Measurements from ENCODE around the gene ASB18. TPM values are rescaled to one million over a fixed set of nuclear protein-coding genes. Genes with fewer than 3 reads are reported as not detected.

Gene ASB18
- total and polyA plus RNA-seq, 2 experiments from 2014 or later, result not detected

DNA sequence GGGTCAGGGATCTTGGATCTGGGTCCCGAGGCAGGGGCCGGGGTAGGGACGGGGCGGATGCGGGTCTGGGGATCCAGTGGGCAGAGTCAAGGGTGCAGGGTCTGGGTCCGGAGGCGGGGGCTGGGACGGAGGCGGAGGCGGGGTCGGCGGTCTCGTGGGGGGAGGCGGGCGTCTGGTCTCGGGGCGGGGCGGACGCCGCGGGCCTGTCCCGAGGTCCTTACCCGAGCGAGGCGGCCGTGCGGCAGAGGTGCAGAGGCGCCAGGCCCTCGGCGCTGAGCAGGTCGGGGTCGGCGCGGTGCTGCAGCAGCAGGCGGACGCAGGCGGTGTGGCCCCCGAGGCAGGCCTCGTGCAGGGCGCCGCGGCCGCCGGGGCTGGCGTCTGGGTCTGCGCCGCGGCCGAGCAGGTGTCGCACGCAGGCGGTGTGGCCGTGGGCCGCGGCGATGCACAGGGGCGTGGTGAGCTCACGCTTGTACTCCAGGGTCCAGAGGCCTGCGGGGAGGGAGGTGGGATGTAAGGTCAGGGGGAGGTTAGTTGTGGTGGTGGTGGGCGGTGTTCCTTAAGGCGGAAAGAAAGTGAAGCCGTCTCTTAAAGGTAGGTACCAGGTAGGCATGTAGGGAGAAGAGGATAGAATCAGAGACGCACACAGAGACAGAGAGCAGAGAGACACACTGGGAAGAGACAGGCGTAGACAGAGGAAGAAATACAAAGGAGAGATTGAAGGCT, 26.6 kb downstream of the ASB18 start (continued):
- TF ChIP-seq, protein P1, sequence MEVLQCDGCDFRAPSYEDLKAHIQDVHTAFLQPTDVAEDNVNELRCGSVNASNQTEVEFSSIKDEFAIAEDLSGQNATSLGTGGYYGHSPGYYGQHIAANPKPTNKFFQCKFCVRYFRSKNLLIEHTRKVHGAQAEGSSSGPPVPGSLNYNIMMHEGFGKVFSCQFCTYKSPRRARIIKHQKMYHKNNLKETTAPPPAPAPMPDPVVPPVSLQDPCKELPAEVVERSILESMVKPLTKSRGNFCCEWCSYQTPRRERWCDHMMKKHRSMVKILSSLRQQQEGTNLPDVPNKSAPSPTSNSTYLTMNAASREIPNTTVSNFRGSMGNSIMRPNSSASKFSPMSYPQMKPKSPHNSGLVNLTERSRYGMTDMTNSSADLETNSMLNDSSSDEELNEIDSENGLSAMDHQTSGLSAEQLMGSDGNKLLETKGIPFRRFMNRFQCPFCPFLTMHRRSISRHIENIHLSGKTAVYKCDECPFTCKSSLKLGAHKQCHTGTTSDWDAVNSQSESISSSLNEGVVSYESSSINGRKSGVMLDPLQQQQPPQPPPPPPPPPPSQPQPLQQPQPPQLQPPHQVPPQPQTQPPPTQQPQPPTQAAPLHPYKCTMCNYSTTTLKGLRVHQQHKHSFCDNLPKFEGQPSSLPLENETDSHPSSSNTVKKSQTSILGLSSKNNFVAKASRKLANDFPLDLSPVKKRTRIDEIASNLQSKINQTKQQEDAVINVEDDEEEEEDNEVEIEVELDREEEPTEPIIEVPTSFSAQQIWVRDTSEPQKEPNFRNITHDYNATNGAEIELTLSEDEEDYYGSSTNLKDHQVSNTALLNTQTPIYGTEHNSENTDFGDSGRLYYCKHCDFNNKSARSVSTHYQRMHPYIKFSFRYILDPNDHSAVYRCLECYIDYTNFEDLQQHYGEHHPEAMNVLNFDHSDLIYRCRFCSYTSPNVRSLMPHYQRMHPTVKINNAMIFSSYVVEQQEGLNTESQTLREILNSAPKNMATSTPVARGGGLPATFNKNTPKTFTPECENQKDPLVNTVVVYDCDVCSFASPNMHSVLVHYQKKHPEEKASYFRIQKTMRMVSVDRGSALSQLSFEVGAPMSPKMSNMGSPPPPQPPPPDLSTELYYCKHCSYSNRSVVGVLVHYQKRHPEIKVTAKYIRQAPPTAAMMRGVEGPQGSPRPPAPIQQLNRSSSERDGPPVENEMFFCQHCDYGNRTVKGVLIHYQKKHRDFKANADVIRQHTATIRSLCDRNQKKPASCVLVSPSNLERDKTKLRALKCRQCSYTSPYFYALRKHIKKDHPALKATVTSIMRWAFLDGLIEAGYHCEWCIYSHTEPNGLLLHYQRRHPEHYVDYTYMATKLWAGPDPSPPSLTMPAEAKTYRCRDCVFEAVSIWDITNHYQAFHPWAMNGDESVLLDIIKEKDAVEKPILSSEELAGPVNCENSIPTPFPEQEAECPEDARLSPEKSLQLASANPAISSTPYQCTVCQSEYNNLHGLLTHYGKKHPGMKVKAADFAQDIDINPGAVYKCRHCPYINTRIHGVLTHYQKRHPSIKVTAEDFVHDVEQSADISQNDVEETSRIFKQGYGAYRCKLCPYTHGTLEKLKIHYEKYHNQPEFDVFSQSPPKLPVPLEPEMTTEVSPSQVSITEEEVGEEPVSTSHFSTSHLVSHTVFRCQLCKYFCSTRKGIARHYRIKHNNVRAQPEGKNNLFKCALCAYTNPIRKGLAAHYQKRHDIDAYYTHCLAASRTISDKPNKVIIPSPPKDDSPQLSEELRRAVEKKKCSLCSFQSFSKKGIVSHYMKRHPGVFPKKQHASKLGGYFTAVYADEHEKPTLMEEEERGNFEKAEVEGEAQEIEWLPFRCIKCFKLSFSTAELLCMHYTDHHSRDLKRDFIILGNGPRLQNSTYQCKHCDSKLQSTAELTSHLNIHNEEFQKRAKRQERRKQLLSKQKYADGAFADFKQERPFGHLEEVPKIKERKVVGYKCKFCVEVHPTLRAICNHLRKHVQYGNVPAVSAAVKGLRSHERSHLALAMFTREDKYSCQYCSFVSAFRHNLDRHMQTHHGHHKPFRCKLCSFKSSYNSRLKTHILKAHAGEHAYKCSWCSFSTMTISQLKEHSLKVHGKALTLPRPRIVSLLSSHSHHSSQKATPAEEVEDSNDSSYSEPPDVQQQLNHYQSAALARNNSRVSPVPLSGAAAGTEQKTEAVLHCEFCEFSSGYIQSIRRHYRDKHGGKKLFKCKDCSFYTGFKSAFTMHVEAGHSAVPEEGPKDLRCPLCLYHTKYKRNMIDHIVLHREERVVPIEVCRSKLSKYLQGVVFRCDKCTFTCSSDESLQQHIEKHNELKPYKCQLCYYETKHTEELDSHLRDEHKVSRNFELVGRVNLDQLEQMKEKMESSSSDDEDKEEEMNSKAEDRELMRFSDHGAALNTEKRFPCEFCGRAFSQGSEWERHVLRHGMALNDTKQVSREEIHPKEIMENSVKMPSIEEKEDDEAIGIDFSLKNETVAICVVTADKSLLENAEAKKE (CRISPR knock-in tag; IDR thresholded peaks at IDR 0.05), result no peak

- Histone ChIP-seq H3K79me2 (replicated peaks; ENCODE audit: insufficient read depth) (no peaks in the 10 kb centered on the region), H4K20me1 (replicated peaks; ENCODE audit: insufficient read depth) (0 out of 2 replicates have a peak, but pooled peaks cover 4% of the 10 kb centered on the region), H3K9me2 (ENCODE audit: insufficient read depth) (no peaks in the 10 kb centered on the region; the same call in 1 of the 2 replicates), H3K4me3 (peak overlapping the region; percentile 63), H3F3A (replicated peaks; ENCODE audit: low read depth) (no peaks in the 10 kb centered on the region; the same call in 1 of the 2 replicates), H2AFZ (peak overlapping the region; percentile 93), H3K4me1 (ENCODE audit: insufficient read depth) (peaks cover 33% of the 10 kb centered on the region), H3K36me3 (ENCODE audit: insufficient read depth) (no peaks in the 10 kb centered on the region; the same call in 1 of the 2 replicates), H3K4me2 (peak overlapping the region; percentile 88), H3K27me3 (ENCODE audit: insufficient read depth) (peaks cover 49% of the 10 kb centered on the region), H3K27ac (ENCODE audit: low read depth) (no peak overlapping the region)
- Mint-ChIP-seq H3K27ac (no peak overlapping the region), H3K9me3 (peaks cover 3% of the 10 kb centered on the region; the same call in 1 of the 3 replicates), H3K4me1 (peaks cover 35% of the 10 kb centered on the region), H3K36me3 (ENCODE audit: low read depth) (no peaks in the 10 kb centered on the region; the same call in 2 of the 3 replicates), H3K27me3 (ENCODE audit: insufficient read depth, low read depth, poor library complexity) (peaks cover 41% of the 10 kb centered on the region), H3K4me3 (peak overlapping the region; percentile 71)
- TF ChIP-seq ETS1 (IDR thresholded peaks at IDR 0.05) (no peak), EZH2 (IDR thresholded peaks at IDR 0.05; ENCODE audit: low read depth, unreplicated experiment) (peak; percentile 73)
- ATAC-seq (no peak), DNase-seq (ENCODE audit: low spot score) (peak; percentile 30)
Observed at GRCh38 chr2:236236559-236237452, 27.4 kb downstream of the ASB18 start.

Data from GM23338 (cell line).